SH-SY5Y (cell line): ENCODE measurements around the gene RNF157.

Experiments
- GATA2 ChIP-seq: IDR thresholded peaks from 2 replicates; pipeline ENCODE4 v1.6.1; 2011; ENCODE audit warnings: mild to moderate bottlenecking, low read depth, low read length
- GATA3 ChIP-seq: IDR thresholded peaks from 2 replicates; pipeline ENCODE4 v1.6.1; 2011; ENCODE audit warnings: low read depth, mild to moderate bottlenecking, low read length, moderate library complexity

GRCh38 chr17:76178124-76178523, 62.2 kb downstream of the RNF157 start:
- TF ChIP-seq GATA2 = no peak
- TF ChIP-seq GATA3 = no peak
